ENCODE results near the gene BTBD9.

DNA sequence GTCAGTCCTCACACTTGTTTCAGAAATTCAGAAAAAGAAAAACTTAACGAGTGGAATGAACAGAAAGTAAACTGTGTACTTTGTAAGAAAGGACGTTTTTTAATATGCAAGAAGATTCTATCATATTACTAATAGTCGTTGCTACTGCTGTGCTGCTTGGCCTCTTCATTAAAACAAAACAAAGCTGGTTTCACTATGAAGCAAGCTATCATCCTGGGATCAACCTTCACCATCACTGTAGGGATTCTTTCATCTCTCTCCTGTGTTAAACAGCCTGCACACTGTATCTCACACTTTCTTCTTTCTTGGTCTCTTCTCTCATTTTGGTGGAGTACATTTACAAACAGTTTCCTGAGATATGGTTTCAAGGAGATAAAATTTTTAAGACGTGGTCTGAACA, 284.2 kb downstream of the BTBD9 start:
- TF ChIP-seq RARB (CRISPR knock-in tag; IDR thresholded peaks at IDR 0.05) = no peak
- TF ChIP-seq MAFK (IDR thresholded peaks at IDR 0.05; ENCODE audit: partially characterized antibody) = no peak
- TF ChIP-seq PHF8 (IDR thresholded peaks at IDR 0.05; ENCODE audit: borderline replicate concordance, low read depth) = no peak
- no peak for TF ChIP-seq NR3C1 (IDR thresholded peaks at IDR 0.05)
- TF ChIP-seq SMC3 (IDR thresholded peaks at IDR 0.05) = no peak
- no peak for TF ChIP-seq ZNF302 (CRISPR knock-in tag; IDR thresholded peaks at IDR 0.05)
- TF ChIP-seq EP300 (IDR thresholded peaks at IDR 0.05) = no peak
- TF ChIP-seq, protein P1, sequence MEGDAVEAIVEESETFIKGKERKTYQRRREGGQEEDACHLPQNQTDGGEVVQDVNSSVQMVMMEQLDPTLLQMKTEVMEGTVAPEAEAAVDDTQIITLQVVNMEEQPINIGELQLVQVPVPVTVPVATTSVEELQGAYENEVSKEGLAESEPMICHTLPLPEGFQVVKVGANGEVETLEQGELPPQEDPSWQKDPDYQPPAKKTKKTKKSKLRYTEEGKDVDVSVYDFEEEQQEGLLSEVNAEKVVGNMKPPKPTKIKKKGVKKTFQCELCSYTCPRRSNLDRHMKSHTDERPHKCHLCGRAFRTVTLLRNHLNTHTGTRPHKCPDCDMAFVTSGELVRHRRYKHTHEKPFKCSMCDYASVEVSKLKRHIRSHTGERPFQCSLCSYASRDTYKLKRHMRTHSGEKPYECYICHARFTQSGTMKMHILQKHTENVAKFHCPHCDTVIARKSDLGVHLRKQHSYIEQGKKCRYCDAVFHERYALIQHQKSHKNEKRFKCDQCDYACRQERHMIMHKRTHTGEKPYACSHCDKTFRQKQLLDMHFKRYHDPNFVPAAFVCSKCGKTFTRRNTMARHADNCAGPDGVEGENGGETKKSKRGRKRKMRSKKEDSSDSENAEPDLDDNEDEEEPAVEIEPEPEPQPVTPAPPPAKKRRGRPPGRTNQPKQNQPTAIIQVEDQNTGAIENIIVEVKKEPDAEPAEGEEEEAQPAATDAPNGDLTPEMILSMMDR (IDR thresholded peaks at IDR 0.05) = no peak

Measured in A549 (cell line).